ENCODE results near the gene SH3TC1. TPM values are rescaled to one million over a fixed set of nuclear protein-coding genes. Genes with fewer than 3 reads are reported as not detected.

The SH3TC1 gene
- total and polyA plus RNA-seq, 2 donors from 2014 or later = 43.1 to 127 TPM

GRCh38 chr4:8163436-8164193 is 35.5 kb upstream of the SH3TC1 start:
- Histone ChIP-seq H3K27me3 (ENCODE audit: control insufficient read depth, insufficient read depth, low read length) (no peaks in the 10 kb centered on the region), H3K27ac (ENCODE audit: low read depth in 2 of 2, low read length in 2 of 2) (no peak overlapping the region), H3K36me3 (ENCODE audit: control insufficient read depth in 2 of 3, insufficient read depth in 3 of 3, low read length in 3 of 3) (no peaks in the 10 kb centered on the region), H3K4me3 (ENCODE audit: low read length in 3 of 3) (no peak overlapping the region), H3K4me1 (ENCODE audit: control insufficient read depth in 2 of 3, insufficient read depth in 2 of 3, low read depth in 1 of 3, low read length in 3 of 3) (peaks cover 0 to 12% (median 6%) of the 10 kb centered on the region in 3 donors), H3K9me3 (ENCODE audit: control insufficient read depth in 2 of 3, insufficient read depth in 1 of 3, low read length in 3 of 3) (peaks cover 0 to 5% (median 0%) of the 10 kb centered on the region in 3 donors), H3K9ac (ENCODE audit: low read length in 3 of 3) (no peak overlapping the region)
- intact Hi-C loops (cut with DNase I) = no loop called here
- FAIRE-seq (no peak), DNase-seq (no peak)
- TF ChIP-seq, protein P1, sequence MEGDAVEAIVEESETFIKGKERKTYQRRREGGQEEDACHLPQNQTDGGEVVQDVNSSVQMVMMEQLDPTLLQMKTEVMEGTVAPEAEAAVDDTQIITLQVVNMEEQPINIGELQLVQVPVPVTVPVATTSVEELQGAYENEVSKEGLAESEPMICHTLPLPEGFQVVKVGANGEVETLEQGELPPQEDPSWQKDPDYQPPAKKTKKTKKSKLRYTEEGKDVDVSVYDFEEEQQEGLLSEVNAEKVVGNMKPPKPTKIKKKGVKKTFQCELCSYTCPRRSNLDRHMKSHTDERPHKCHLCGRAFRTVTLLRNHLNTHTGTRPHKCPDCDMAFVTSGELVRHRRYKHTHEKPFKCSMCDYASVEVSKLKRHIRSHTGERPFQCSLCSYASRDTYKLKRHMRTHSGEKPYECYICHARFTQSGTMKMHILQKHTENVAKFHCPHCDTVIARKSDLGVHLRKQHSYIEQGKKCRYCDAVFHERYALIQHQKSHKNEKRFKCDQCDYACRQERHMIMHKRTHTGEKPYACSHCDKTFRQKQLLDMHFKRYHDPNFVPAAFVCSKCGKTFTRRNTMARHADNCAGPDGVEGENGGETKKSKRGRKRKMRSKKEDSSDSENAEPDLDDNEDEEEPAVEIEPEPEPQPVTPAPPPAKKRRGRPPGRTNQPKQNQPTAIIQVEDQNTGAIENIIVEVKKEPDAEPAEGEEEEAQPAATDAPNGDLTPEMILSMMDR (IDR thresholded peaks at IDR 0.05; ENCODE audit: borderline replicate concordance, extremely low read depth, insufficient read depth) = no peak

GRCh38 chr4:8164194-8164565 is 34.9 kb upstream of the SH3TC1 start:
- intact Hi-C loops (cut with DNase I) = no loop called here
- Histone ChIP-seq H3K9ac (ENCODE audit: low read length in 3 of 3) (no peak overlapping the region), H3K4me3 (ENCODE audit: low read length in 3 of 3) (no peak overlapping the region), H3K9me3 (ENCODE audit: control insufficient read depth in 2 of 3, insufficient read depth in 1 of 3, low read length in 3 of 3) (peaks cover 0 to 9% (median 0%) of the 10 kb centered on the region in 3 donors), H3K27me3 (ENCODE audit: control insufficient read depth, insufficient read depth, low read length) (no peaks in the 10 kb centered on the region), H3K27ac (ENCODE audit: low read depth in 2 of 2, low read length in 2 of 2) (no peak overlapping the region), H3K36me3 (ENCODE audit: control insufficient read depth in 2 of 3, insufficient read depth in 3 of 3, low read length in 3 of 3) (no peaks in the 10 kb centered on the region), H3K4me1 (ENCODE audit: control insufficient read depth in 2 of 3, insufficient read depth in 2 of 3, low read depth in 1 of 3, low read length in 3 of 3) (peaks cover 0 to 12% (median 6%) of the 10 kb centered on the region in 3 donors)
- TF ChIP-seq, protein P1 (IDR thresholded peaks at IDR 0.05; ENCODE audit: borderline replicate concordance, extremely low read depth, insufficient read depth) = no peak
- DNase-seq (no peak), FAIRE-seq (no peak)

DNA sequence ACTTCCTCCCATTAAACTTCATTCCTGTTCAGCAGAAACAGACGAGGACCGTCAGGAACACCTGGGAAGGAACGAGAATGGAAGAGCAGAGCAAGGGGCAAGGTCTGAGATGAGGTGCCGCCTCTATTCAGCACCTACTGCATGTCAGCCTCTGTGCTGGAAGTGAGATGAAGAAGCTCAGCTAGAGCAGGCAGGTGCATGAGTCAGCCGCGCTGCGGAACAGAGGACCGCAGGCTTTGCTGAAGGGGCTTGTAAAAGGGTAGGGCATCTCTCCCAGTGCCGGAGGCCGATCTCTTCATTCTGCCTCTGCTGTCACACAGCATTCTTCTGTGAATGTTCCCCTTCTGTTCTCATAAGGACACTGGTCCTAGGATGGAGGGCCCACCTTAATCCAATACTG is 34.4 kb upstream of the SH3TC1 start:
- TF ChIP-seq, protein P1 (IDR thresholded peaks at IDR 0.05; ENCODE audit: borderline replicate concordance, extremely low read depth, insufficient read depth) = no peak
- Histone ChIP-seq H3K9me3 (ENCODE audit: control insufficient read depth in 2 of 3, insufficient read depth in 1 of 3, low read length in 3 of 3) (peaks cover 0 to 9% (median 0%) of the 10 kb centered on the region in 3 donors), H3K27ac (ENCODE audit: low read depth in 2 of 2, low read length in 2 of 2) (no peak overlapping the region), H3K9ac (ENCODE audit: low read length in 3 of 3) (no peak overlapping the region), H3K4me3 (ENCODE audit: low read length in 3 of 3) (no peak overlapping the region), H3K4me1 (ENCODE audit: control insufficient read depth in 2 of 3, insufficient read depth in 2 of 3, low read depth in 1 of 3, low read length in 3 of 3) (peaks cover 0 to 7% (median 5%) of the 10 kb centered on the region in 3 donors), H3K36me3 (ENCODE audit: control insufficient read depth in 2 of 3, insufficient read depth in 3 of 3, low read length in 3 of 3) (no peaks in the 10 kb centered on the region), H3K27me3 (ENCODE audit: control insufficient read depth, insufficient read depth, low read length) (no peaks in the 10 kb centered on the region)
- DNase-seq (no peak), FAIRE-seq (no peak)
- intact Hi-C loops (cut with DNase I) = no loop called here
